ENCODE data around the gene MEIS1.
"Not testable (repeated sequence)": the region's sequence is repeated elsewhere in the genome, so short reads cannot be mapped to it uniquely, and the experiment has no call there.

MEIS1 gene

GRCh38 chr2:66434679-66435548, at the start of gene MEIS1:
Gene MEIS1 (plus strand): TSS chr2:66435125. CDS start chr2:66435857, 732 bp downstream.
- peak; percentile 92 for DNase-seq (ENCODE audit: low read depth, low spot score)

DNA sequence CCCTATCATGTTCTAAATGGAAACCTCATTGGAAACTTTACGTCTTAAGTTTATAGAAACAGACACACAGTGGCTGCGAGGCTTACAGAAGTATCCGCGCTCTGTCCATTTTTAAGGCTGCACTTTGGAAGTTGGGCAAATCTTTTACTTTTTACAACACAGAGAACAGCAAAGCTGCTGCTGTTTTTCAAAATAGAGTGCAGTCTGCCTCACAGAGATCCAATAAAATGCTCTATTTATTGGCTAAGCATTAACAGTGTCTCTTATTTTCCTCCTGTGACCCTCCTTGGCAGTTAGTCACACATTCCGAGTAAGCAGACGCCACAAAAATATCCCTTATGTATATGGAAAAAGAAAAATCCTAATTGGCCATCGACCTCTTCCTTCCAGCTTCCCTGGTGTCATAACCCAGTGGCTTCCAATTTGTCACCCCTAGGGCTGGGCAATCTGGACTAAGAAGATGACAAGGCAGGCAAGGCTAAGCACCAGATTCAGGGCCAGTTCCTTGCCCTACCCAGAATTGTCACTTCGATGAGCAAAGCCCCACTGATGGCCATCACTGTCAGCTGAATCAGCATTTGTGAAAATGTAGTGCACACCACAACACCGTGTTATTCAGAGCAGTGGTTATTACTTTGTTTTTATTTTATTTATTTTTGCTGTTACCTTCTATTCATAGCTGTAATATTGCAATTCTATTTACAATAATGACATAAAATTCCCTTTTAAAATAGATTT, 47.7 kb upstream of the MEIS1 start:
- no peak for DNase-seq (ENCODE audit: low read depth, low spot score)

DNA sequence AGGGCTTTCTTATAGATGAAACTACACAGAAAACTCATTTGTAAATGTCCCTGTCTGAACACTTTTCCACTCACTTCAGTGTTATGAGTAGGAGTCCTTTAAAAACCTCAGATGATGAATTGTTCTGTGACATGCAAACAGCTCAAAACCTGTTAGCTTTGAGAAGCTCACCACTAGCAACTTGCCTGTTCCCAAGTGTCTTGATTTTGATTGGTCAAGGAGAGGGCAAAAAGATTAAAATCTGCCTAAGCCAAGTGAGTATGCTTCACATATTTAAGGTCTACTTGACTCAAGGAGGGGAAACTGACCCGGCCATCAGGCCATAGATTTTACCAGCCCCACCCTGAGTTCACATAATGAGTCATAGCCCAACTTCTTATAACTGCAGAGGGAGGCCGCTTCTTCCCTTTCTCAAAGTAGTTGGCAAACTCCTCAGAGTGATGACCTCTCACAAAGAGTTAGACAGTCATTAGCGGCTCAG, 45.2 kb upstream of the MEIS1 start:
- no peak for DNase-seq (ENCODE audit: low read depth, low spot score)

DNA sequence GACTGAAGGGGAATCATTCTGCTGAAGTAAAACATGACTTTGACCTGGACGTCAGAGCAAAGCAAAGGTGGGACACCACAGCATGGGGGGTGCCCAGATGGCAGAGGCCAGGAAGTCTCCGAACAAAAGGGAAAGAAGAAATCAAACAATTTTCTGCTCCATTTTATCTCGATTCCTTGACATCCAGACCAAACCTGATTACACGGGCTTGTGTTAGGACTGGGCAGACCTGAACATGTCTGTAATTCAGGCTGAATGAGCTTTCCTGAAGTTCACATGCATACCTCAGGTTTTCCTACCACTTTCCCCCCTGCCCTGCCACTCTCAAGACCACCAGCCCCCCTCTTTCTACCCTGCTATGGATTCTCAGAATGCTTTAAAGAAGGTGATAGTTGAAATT, 44.8 kb upstream of the MEIS1 start:
- DNase-seq (ENCODE audit: low read depth, low spot score) = no peak

GRCh38 chr2:66390811-66391210, 44.1 kb upstream of the MEIS1 start:
- DNase-seq (ENCODE audit: low read depth, low spot score) = peak; percentile 10

GRCh38 chr2:66391240-66391639, 43.7 kb upstream of the MEIS1 start:
- DNase-seq (ENCODE audit: low read depth, low spot score) = not testable (repeated sequence)

- DNase-seq (ENCODE audit: low read depth, low spot score) = no peak
These were observed 29.5 kb upstream of the MEIS1 start for GRCh38 chr2:66405473-66405872.

DNA sequence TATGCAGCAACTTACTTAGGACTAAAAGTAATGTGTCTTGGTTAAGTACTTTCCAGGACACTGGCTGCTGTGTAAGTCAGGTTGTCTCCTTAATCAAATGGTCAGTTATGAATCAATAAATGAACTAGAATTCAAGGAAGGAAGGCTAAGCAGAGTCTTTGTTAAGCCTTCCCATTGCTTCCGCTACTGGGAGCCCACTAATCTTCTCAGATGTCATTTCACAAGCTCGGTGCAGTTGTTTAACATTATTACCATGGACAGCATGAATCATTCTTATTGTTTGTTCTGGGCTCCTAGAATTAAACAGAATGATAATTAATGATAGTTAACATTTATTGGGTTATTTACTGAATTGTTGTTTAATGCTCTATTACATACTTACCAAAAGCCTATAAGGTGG, 26.0 kb upstream of the MEIS1 start:
- DNase-seq (ENCODE audit: low read depth, low spot score) = no peak

GRCh38 chr2:66412874-66413273, 22.1 kb upstream of the MEIS1 start:
- DNase-seq (ENCODE audit: low read depth, low spot score) = no peak

DNA sequence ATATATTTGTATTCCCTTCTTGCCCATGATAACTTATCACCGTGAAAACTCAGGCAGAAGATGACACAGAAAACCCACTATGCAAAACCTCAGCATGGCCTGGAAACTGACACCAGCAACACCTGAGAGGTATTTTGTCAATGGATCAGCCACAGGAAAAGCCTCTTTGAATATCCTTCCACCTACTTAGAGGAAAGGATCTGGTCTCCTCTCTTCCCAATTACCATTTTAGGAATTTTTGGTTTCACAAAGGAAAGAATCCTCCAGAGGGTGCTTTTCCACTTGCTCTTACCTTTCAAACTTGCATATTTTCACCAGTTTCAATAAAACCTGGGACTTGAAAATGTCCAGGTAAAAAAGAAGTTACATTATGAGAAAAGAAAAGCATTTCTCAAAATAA, 20.0 kb upstream of the MEIS1 start:
- DNase-seq (ENCODE audit: low read depth, low spot score) = no peak

DNA sequence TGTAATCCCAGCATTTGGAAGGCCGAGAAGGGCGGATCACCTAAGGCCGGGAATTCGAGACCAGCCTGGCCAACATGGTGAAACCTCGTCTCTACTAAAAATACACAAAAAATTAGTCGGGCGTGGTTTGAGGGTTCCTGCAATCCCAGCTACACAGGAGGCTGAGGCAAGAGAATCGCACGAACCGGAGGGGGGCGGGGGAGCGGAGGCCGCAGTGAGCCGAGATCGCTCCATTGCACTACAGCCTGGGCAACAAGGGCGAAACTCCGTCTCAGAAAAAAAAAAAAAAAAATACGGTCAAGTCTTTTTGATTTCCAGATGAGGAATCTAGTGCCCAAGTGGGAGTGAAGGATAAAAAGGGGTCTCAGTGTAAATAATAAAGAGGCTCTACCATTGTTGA, 16.5 kb upstream of the MEIS1 start:
- no peak for DNase-seq (ENCODE audit: low read depth, low spot score)

GRCh38 chr2:66421612-66422011, 13.3 kb upstream of the MEIS1 start:
- no peak for DNase-seq (ENCODE audit: low read depth, low spot score)

GRCh38 chr2:66423391-66424124, 11.4 kb upstream of the MEIS1 start:
- no peak for DNase-seq (ENCODE audit: low read depth, low spot score)

DNA sequence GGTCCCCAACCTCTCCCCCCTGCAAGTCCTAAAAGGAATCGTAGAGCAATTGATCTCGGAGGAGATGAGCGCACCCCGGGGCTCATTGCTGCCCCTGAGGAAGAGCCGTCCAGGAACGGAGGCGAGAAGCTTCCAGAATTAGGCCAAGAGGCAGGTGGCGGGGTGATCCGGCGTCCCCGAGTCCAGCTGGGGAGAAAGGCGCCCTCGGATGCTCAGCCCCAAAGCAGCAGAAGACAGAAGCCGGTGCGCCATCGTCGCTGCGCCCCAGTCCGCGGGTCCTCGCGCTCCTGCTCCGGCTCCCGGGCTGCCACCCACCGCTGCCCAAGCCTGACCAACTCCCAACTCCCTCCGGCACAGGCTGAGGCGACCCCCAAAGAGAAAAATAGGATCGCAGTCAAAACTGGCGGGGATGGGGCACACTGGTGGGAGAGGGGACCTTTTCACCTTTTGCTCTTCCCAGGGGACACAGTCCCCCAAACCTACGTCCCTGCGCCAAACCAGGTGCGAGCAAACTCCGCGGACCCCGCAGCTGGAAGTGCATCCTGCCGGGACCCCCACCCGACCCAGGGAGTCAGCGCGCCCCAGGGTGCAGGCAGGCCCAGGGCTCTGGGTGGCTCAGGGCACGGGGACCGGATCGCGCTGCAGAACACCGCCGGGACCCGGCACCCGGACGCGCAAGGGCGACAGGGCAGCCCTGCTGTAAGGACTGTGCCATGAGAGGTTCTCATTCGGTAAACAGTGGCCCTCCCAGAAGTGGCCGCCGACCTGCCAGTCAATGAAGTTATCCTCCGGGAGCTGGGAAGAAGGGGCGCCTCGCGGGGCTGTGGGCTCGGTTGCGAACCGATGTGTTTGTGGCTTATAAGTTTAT, 8.4 kb upstream of the MEIS1 start:
- DNase-seq (ENCODE audit: low read depth, low spot score) = no peak

DNA sequence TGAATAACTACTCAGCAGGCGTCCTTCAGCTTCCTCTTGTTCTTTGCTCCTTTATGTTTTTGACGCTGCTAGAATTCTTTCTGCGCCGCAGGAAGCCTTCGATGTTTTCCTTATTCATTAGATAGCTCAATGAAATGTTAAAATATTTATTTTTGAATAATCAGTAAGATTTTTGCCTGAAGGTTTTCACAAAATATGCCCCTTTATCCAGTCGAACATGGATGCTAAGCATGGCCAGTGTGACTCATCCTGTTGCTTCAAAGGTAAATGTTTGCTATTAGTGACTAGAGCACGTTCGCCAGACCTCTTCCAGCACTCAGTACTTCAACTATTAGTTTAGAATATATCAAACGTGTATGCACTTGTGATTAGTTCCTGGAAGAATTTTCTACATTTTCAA, 7.6 kb upstream of the MEIS1 start:
- no peak for DNase-seq (ENCODE audit: low read depth, low spot score)

DNA sequence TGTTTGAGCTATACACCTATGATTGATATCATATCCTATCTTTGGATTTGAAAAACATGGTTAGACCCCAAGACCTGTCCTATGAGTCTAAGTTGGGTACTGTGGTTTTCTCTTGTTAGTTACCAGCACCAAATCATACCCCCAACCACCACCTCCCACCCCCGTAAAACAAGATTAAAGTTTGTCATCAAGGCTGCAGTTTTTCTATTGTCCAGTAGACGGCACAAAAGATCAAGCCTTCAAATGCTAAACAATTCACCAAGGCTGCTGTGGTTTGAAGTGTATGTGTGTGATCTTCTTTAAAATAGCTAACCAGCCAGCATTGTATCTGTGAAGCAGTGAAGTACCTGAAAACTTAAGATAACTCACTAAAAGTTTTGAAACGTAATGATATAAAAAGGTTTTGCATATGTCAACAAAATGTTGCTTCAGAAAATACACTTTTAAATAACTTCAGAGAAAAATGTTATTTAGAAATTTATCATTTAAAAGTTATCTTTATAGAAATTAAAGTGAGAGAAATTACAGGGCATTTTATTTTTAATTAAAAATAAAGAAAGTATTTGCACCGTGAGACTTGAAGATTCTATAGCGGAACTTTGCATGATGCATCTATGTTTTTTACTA, 5.8 kb upstream of the MEIS1 start:
- DNase-seq (ENCODE audit: low read depth, low spot score) = peak; percentile 55

- DNase-seq (ENCODE audit: low read depth, low spot score) = no peak
These were observed 5.0 kb upstream of the MEIS1 start for GRCh38 chr2:66429693-66430504.

DNA sequence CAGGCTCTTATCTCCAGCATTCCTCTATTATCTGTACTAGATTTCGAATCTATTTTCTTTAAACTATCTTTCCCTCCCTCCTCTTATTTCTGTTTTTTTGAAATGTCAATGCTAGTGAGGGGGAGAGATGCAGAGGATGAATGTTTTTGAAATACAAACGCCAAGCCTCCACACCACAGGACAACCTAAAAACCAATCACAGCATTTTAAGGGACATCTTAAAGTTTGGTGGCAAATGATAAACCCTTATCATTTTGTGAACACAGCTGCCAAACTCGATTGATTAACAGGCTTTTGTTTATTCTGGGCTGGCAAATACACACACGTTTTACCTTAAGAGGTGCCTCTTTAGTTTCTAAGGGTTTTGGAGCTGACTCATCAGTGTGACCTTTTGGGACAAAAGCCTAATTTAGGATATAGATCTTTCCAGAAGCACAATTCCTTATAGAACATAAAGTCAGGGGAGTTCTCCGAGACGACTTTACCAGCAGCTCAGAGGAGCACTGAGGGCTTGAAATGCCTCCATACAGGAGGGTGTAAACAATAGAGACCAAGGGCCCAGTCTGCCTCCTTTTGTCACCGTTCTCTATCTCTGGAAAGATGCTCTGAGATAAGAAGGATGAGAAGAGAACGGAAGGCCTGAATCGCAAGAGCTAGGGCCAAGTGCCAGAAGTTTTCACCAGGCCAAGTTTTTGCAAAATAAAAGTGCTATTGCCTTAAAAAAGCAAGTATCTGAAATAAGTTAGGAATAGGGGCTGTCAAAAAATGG, 4.2 kb upstream of the MEIS1 start:
- DNase-seq (ENCODE audit: low read depth, low spot score) = peak; percentile 41

DNA sequence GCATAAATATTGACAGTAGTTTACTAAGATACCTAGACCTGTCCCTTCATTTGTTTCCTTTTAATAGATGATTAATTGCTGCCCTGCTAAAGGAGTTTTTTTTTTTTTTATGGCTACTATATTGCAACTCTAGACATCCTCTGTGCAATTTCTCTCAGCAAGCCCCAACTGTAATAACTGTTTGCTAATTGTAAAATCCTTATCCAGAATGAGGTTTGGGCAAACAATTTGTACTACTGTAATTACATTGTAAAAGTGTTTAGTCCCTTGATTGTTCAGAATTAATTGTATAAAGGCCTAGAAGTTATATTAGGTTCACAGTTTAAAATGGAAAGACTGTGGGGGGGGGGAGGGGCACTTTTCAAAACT, 3.7 kb upstream of the MEIS1 start:
- no peak for DNase-seq (ENCODE audit: low read depth, low spot score)

All from ELF-1 (cell line).